ENCODE measurements around the gene MCCC1.

GRCh38 chr3:182969277-182969676 is 130.0 kb downstream of the MCCC1 start:
- no peak for TF ChIP-seq EZH2 (IDR thresholded peaks at IDR 0.05)
- no peak for TF ChIP-seq POLR2AphosphoS5 (IDR thresholded peaks at IDR 0.05; ENCODE audit: borderline replicate concordance, low read depth, low read length)
- TF ChIP-seq FOXP2 (optimal IDR thresholded peaks at IDR 0.05; ENCODE audit: control extremely low read depth, extremely low read length, insufficient read depth) = no peak

Data from SK-N-MC (cell line).